HepG2 (cell line): ENCODE measurements around the gene MLN. TPM values are rescaled to one million over a fixed set of nuclear protein-coding genes. Genes with fewer than 3 reads are reported as not detected.

ENCODE experiments used
- CREB1 ChIP-seq, 2 experiments: fragments of 450-650 bp in 1 of 2; IDR thresholded peaks; 2 replicates each; pipeline ENCODE4 v1.6.1; 2016 to 2017; ENCODE audit warnings: control low read depth in 1 of 2, mild to moderate bottlenecking in 1 of 2, missing compliant biosample characterization in 1 of 2, missing genetic modification characterization in 1 of 2
- FIP1L1 ChIP-seq: fragments of 200-400 bp; formaldehyde crosslinking; IDR thresholded peaks from 2 replicates; pipeline ENCODE4 v1.6.1; 2018; ENCODE audit warnings: low read depth, mild to moderate bottlenecking, low read length, moderate library complexity, borderline replicate concordance; ENCODE audit not compliant: insufficient read depth
- FOXC1 ChIP-seq: sonication (generic); formaldehyde crosslinking; IDR thresholded peaks from 2 replicates; pipeline ENCODE4 v1.8.0; 2022; ENCODE audit warnings: mild to moderate bottlenecking, missing genetic modification reagents, borderline replicate concordance
- HCFC1 ChIP-seq: fragments of 150-350 bp; IDR thresholded peaks from 2 replicates; pipeline ENCODE4 v1.6.1; 2014; ENCODE audit warnings: low read depth, low read length
- HNF4A ChIP-seq: sonication (generic); formaldehyde crosslinking; IDR thresholded peaks from 2 replicates; pipeline ENCODE4 v1.4.0; 2020; ENCODE audit warnings: missing genetic modification reagents
- HNF4G ChIP-seq, 2 experiments: sonication (generic) in 1 of 2; formaldehyde crosslinking in 1 of 2; IDR thresholded peaks; 2 replicates each; pipeline versions ENCODE4 v1.4.0 to v1.6.1; 2011 to 2020; ENCODE audit warnings: borderline replicate concordance in 2 of 2, low read depth in 2 of 2, mild to moderate bottlenecking in 2 of 2, low read length in 1 of 2, missing genetic modification reagents in 1 of 2, moderate library complexity in 1 of 2
- MTF1 ChIP-seq: sonication (generic); formaldehyde crosslinking; IDR thresholded peaks from 2 replicates; pipeline ENCODE4 v1.5.0; 2020; ENCODE audit warnings: missing genetic modification reagents
- NFKB2 ChIP-seq: sonication (generic); formaldehyde crosslinking; IDR thresholded peaks from 2 replicates; pipeline ENCODE4 v1.4.0; 2020; ENCODE audit warnings: missing genetic modification reagents, borderline replicate concordance
- RBAK ChIP-seq: sonication (generic); formaldehyde crosslinking; IDR thresholded peaks from 2 replicates; pipeline ENCODE4 v1.5.1; 2020; ENCODE audit warnings: mild to moderate bottlenecking, missing genetic modification reagents
- SP5 ChIP-seq: IDR thresholded peaks from 2 replicates; pipeline ENCODE4 v1.6.1; 2016; ENCODE audit warnings: low read depth, borderline replicate concordance
- STAG1 ChIP-seq: sonication (generic); formaldehyde crosslinking; IDR thresholded peaks from 2 replicates; pipeline ENCODE4 v1.4.0; 2020; ENCODE audit warnings: missing genetic modification reagents
- ZNF224 ChIP-seq: sonication (generic); formaldehyde crosslinking; IDR thresholded peaks from 2 replicates; pipeline ENCODE4 v1.5.0; 2020; ENCODE audit warnings: mild to moderate bottlenecking, missing genetic modification reagents
- ZNF232 ChIP-seq: sonication (generic); formaldehyde crosslinking; IDR thresholded peaks from 2 replicates; pipeline ENCODE4 v1.4.0; 2020; ENCODE audit warnings: missing genetic modification reagents, borderline replicate concordance
- ZNF3 ChIP-seq: IDR thresholded peaks from 2 replicates; pipeline ENCODE4 v1.7.0; 2017; ENCODE audit warnings: inconsistent platforms
- ZNF558 ChIP-seq: sonication (generic); formaldehyde crosslinking; IDR thresholded peaks from 2 replicates; pipeline ENCODE4 v1.9.0; 2022; ENCODE audit warnings: mild to moderate bottlenecking, missing genetic modification reagents, borderline replicate concordance
- ZNF766 ChIP-seq: sonication (generic); formaldehyde crosslinking; IDR thresholded peaks from 2 replicates; pipeline ENCODE4 v1.5.0; 2020; ENCODE audit warnings: missing genetic modification reagents, borderline replicate concordance
- ZNF775 ChIP-seq: sonication (generic); formaldehyde crosslinking; IDR thresholded peaks from 2 replicates; pipeline ENCODE4 v1.4.0; 2020; ENCODE audit warnings: missing genetic modification reagents, mild to moderate bottlenecking, moderate library complexity, borderline replicate concordance
- polyA plus RNA-seq, 8 experiments: library from polyadenylated mRNA; depleted of rRNA in 3 of 8; stranded (reverse) in 7 of 8; unstranded in 1 of 8; fragments of >200 nt; fragmentation: Illumina TruSeq in 4 of 8; extraction: Trizol in 4 of 8; gene quantifications; 2 replicates each; pipeline versions ENCODE4 v1.2.1 to v1.2.3, GENCODE V29; 2011 to 2016; ENCODE audit warnings: low read depth in 4 of 8, missing spikeins in 1 of 8, mixed read lengths in 1 of 8; ENCODE audit not compliant: insufficient read depth in 1 of 8
- total RNA-seq, 5 experiments: library from RNA; depleted of rRNA; stranded (reverse); fragments of >200 nt; fragmentation: Illumina TruSeq; extraction: Trizol; gene quantifications; 2 replicates each; pipeline ENCODE4 v1.2.3, GENCODE V29; 2016; ENCODE audit warnings: low read depth in 1 of 5
- TF ChIP-seq, protein P1 (sequence below): sonication (generic); IDR thresholded peaks from 2 replicates; pipeline ENCODE4 v1.6.1; 2016; ENCODE audit warnings: low read depth, borderline replicate concordance
- TF ChIP-seq, protein P2 (sequence below): sonication (generic); formaldehyde crosslinking; IDR thresholded peaks from 2 replicates; pipeline ENCODE4 v1.5.0; 2020; ENCODE audit warnings: mild to moderate bottlenecking, missing genetic modification reagents
- TF ChIP-seq, protein P3 (sequence below): sonication (generic); formaldehyde crosslinking; IDR thresholded peaks from 2 replicates; pipeline ENCODE4 v1.5.0; 2020; ENCODE audit warnings: mild to moderate bottlenecking, missing genetic modification reagents
- TF ChIP-seq, protein P4 (sequence below): sonication (generic); formaldehyde crosslinking; IDR thresholded peaks from 2 replicates; pipeline ENCODE4 v1.9.0; 2022; ENCODE audit warnings: low read depth, missing genetic modification reagents

Gene MLN
- total and polyA plus RNA-seq, 2 of the 13 experiments (the other 11 are each of a cell fraction or from before 2014, with no cell fraction given), result not detected

DNA sequence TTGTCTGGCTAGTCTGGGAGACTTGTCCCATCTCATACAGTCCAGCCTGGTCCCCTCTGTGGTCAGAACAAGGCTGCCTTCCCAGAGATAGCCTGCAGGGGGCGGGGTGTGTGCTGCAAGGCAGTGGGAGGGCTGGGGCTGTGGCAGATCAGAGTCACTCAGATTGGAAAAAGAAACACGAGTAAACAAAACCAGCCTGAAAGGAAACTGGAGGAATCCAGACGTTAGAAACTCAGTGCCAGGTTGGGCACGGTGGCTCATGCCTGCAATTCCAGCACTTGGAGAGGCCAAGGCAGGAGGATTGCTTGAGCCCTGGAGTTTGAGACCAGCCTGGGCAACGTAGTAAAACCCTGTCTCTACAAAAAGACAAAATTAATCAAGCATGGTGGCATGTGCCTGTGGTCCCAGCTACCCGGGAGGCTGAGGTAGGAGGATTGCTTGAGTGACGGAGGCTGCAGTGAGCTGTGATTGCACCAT, 35.1 kb downstream of the MLN start (continued):
- TF ChIP-seq MTF1 (CRISPR knock-in tag) (no peak), SP5 (CRISPR knock-in tag) (no peak), HNF4A (no peak), ZNF232 (CRISPR knock-in tag) (no peak), ZNF558 (no peak), FIP1L1 (no peak), ZNF3 (CRISPR knock-in tag) (no peak), ZNF224 (CRISPR knock-in tag) (no peak), CREB1 (IDR thresholded peaks at IDR 0.05) (no peak), CREB1 (CRISPR knock-in tag; IDR thresholded peaks at IDR 0.05) (no peak), NFKB2 (no peak), HCFC1 (no peak), RBAK (CRISPR knock-in tag) (no peak), ZNF766 (no peak), ZNF775 (CRISPR knock-in tag) (no peak), FOXC1 (CRISPR knock-in tag) (no peak), STAG1 (CRISPR knock-in tag) (peak; percentile 82), HNF4G (IDR thresholded peaks at IDR 0.05; ENCODE audit: borderline replicate concordance, low read depth, low read length) (no peak), HNF4G (CRISPR knock-in tag; IDR thresholded peaks at IDR 0.05; ENCODE audit: borderline replicate concordance, low read depth) (no peak)
- TF ChIP-seq, protein P1, sequence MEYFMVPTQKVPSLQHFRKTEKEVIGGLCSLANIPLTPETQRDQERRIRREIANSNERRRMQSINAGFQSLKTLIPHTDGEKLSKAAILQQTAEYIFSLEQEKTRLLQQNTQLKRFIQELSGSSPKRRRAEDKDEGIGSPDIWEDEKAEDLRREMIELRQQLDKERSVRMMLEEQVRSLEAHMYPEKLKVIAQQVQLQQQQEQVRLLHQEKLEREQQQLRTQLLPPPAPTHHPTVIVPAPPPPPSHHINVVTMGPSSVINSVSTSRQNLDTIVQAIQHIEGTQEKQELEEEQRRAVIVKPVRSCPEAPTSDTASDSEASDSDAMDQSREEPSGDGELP, result no peak
- TF ChIP-seq, protein P2, sequence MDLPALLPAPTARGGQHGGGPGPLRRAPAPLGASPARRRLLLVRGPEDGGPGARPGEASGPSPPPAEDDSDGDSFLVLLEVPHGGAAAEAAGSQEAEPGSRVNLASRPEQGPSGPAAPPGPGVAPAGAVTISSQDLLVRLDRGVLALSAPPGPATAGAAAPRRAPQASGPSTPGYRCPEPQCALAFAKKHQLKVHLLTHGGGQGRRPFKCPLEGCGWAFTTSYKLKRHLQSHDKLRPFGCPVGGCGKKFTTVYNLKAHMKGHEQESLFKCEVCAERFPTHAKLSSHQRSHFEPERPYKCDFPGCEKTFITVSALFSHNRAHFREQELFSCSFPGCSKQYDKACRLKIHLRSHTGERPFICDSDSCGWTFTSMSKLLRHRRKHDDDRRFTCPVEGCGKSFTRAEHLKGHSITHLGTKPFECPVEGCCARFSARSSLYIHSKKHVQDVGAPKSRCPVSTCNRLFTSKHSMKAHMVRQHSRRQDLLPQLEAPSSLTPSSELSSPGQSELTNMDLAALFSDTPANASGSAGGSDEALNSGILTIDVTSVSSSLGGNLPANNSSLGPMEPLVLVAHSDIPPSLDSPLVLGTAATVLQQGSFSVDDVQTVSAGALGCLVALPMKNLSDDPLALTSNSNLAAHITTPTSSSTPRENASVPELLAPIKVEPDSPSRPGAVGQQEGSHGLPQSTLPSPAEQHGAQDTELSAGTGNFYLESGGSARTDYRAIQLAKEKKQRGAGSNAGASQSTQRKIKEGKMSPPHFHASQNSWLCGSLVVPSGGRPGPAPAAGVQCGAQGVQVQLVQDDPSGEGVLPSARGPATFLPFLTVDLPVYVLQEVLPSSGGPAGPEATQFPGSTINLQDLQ (CRISPR knock-in tag), result no peak
- TF ChIP-seq, protein P3, sequence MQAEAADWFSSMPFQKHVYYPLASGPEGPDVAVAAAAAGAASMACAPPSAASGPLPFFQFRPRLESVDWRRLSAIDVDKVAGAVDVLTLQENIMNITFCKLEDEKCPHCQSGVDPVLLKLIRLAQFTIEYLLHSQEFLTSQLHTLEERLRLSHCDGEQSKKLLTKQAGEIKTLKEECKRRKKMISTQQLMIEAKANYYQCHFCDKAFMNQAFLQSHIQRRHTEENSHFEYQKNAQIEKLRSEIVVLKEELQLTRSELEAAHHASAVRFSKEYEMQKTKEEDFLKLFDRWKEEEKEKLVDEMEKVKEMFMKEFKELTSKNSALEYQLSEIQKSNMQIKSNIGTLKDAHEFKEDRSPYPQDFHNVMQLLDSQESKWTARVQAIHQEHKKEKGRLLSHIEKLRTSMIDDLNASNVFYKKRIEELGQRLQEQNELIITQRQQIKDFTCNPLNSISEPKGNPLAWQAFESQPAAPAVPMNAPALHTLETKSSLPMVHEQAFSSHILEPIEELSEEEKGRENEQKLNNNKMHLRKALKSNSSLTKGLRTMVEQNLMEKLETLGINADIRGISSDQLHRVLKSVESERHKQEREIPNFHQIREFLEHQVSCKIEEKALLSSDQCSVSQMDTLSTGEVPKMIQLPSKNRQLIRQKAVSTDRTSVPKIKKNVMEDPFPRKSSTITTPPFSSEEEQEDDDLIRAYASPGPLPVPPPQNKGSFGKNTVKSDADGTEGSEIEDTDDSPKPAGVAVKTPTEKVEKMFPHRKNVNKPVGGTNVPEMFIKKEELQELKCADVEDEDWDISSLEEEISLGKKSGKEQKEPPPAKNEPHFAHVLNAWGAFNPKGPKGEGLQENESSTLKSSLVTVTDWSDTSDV (CRISPR knock-in tag), result no peak
- TF ChIP-seq, protein P4, sequence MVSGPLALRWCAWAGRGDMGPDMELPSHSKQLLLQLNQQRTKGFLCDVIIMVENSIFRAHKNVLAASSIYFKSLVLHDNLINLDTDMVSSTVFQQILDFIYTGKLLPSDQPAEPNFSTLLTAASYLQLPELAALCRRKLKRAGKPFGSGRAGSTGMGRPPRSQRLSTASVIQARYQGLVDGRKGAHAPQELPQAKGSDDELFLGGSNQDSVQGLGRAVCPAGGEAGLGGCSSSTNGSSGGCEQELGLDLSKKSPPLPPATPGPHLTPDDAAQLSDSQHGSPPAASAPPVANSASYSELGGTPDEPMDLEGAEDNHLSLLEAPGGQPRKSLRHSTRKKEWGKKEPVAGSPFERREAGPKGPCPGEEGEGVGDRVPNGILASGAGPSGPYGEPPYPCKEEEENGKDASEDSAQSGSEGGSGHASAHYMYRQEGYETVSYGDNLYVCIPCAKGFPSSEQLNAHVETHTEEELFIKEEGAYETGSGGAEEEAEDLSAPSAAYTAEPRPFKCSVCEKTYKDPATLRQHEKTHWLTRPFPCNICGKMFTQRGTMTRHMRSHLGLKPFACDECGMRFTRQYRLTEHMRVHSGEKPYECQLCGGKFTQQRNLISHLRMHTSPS (CRISPR knock-in tag), result no peak
